Activated naive CD4-positive, alpha-beta T cell treated with Interleukin-2 at 50 U/mL for 16 hours (primary cell): ENCODE results near the gene TK2.
A peak's percentile ranks its signal among the peaks of the same experiment; 100 is the strongest.
"Not testable (repeated sequence)": the region's sequence is repeated elsewhere in the genome, so short reads cannot be mapped to it uniquely, and the experiment has no call there.

Experiments used
- DNase-seq: peaks from one replicate; pipeline ENCODE4 v3.0.0-alpha.2; 2020

Gene TK2

DNA sequence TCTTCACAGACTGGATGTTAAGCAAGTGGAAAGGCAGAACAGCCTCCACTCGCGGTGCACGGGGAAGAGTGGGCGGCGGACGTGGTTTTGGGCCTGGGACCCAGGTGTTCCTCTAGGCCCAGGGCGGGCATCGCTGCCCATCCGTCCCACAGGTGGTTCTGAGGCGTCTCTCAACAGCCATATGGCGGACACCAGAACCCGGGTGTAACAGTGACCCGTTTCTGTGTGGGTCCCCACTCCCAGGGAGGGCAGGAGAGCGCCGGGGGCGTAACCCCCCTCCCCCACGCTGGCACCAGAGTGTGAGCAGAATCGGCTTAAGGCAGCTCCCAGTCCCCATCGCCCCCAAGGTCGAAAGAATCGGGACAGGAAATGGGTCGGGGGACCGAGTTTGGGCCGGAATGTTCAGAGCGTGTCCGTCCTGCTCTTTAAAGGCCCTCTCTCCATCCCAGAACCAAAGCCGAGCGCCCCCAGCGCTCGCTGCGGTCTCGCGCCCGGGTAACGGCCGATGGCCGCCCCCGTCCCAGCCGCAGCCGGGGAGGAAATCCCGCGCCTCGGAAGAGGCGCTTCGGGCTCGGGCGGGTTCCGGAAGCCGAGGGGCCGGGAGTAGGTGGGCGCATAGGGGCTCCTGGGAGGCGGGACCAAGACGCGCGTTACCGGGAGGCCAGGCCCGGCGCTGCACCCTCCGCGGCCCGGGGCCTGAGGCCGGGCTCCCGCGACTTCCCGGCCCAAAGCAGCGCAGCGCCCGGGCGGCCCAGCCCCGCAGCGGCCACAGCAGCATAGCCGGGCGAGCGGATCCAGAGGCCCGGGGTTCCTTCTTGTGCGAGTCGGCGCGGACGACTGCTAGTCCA lies at the start of gene TK2:
TK2 (minus strand) TSS at position 839 of the 848 bp plus-strand sequence; CDS start at position 778, 61 bp downstream.
- peak; percentile 70 for DNase-seq

DNA sequence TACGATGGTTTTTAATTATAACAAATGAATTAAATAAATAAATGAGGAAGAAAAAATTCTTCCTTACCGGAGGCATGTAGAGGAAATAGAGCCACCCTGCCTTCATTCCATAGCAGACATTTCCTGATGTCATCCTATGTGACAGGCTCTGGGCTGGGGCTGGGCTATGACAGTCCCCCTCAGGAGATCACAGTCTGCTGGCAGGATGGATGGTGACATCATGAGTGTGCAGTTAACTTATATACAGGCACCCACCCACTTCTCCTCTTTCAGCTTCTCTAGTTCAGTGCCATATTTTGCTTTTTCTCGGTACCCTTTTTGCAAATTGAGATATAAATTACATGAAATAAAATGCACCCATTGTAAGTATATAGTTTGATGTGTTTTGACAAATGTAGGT lies 48.2 kb upstream of the TK2 start:
- no peak for DNase-seq

DNA sequence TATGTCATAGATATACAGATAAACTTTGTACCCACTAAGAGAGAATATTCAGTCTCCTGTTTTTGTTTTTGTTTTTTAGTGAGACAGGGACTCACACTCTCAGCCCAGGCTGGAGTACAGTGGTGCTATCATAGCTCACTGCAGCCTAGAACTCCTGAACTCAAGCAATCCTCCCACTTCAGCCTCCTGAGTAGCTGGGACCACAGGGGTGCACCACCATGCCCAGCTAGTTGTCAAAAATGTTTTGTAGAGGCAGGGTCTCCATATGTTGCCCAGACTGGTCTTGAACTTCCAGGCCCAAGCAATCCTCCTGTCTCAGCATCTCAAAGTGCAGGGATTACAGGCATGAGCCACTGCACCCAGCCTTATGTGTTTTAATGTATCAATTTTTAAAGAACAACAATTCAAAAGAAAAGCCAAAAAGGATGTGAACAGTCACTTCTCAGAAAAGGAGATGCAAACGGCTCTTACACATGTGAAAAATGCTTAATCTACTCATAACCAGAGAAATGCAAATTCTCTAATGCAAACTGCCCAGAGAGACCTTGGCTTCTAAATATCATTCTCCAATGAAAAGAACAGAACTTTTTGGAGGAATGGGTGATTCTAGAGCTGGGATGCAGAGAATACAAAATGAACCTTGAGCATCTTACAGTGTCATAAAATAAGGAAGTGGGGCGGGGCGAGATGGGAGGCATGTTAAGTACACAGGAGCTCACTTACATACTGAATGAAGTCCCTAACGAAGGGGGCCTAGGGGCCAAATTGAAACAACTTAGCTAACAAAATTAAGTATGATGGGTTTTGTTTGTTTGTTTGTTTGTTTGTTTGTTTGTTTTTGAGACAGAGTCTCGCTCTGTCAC lies 47.3 kb upstream of the TK2 start:
- DNase-seq = no peak

DNA sequence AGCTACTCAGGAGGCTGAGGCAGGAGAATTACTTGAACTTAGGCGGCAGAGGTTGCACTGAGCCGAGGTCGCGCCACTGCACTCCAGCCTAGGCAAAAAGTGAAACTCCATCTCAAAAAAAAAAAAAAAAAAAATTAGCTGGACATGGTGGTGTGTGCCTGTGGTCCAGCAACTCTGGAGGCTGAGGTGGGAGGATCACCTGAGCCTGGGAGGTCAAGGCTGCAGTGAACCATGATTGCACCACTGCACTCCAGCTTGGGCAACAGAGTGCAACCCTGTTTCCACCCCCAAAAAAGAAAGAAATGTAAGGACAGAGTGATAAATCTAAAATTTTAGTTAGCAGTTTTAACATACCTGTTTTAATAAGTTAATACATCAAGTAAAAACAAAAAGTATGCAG lies 46.6 kb upstream of the TK2 start:
- DNase-seq = not testable (repeated sequence)

DNA sequence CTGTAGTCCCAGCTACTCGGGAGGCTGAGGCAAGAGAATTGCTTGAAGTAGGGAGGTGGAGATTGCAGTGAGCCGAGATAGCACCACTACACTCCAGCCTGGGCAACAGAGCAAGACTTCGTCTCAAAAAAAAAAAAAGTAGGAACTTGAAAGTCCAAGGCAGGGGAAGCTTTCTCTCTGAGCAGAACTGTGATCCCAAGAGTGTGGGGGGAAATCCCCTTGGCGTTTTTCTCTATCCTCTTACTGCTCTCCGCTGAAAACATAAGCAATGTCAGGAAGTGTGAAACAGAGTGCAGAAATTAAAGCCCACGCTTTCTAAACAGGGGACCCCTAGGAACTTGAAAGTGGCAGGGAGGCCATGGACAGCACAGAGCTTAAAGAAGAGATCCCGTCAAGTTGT lies 44.8 kb upstream of the TK2 start:
- DNase-seq = no peak

DNA sequence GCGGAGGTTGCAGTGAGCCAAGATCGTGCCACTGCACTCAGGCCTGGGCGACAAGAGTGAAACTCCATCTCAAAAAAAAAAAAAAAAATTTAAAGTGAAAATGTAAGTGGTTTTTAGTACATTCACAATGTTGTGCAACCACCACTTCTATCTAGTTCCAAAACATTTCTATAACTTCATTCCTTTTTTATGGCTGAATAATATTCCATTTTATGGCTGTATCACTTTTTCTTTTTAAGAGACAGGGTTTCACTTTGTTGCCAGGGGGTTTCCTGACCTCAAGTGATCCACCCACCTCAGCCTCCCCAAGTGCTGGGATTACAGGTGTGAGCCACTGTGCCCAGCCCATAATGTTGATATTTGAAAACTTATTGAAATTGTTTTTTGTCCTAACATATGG lies 42.9 kb upstream of the TK2 start:
- DNase-seq = no peak

DNA sequence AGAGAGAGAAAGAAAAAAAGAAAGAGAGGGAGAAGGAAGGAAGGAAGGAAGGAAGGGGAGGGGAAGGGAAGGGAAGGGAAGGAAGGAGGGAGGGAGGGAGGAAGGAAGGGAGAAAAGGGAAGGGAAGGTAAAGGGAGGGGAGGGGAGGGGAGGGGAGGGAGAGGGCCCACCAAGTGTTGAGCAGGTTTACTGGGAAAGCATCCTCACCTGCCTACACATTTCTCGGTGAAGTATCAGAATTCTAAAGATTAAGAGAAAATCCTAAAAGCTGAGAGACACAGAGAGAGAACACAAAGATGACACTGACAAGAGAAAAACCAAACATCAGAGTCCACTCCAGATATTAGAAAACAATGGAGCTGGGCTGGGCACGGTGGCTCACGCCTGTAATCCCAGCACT lies 42.3 kb upstream of the TK2 start:
- DNase-seq = no peak

DNA sequence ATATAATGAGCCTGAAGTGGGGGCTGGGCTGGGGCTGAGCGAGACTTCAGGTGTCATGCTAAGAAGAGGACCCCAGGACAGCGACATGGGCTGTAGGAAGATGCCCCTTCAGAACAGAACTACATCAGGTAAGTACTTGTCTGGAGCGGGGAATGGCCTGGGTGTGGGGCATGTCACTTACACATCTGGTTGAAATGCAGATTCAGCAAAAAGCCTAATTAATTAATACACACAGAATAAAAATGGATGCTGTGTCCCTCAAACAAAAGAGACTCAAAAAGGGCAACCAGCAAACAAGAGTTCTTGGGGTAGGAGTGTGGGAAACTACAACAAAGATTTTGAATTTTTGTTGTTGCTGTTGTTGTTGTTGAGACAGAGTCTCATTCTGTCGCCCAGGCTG lies 41.1 kb upstream of the TK2 start:
- DNase-seq = no peak

DNA sequence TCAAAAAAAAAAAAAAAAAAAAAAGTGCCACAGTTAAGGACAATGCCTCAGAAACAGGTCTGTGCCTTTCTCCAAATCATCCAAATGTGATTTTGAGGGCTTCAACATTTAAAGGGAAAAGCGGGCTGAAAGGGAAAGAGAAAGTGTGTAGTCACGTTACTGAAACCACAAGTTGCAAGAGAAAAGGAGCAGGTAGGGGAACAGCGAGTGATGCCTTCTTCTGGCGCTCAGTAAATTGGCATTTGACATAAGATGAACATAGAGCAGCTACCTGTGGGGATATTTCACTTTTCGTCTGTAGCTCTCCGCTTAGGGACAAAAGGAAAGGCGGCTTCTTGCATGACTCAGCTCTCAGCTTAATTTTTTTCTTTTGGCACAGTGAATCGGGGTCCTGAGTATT lies 40.4 kb upstream of the TK2 start:
- no peak for DNase-seq

DNA sequence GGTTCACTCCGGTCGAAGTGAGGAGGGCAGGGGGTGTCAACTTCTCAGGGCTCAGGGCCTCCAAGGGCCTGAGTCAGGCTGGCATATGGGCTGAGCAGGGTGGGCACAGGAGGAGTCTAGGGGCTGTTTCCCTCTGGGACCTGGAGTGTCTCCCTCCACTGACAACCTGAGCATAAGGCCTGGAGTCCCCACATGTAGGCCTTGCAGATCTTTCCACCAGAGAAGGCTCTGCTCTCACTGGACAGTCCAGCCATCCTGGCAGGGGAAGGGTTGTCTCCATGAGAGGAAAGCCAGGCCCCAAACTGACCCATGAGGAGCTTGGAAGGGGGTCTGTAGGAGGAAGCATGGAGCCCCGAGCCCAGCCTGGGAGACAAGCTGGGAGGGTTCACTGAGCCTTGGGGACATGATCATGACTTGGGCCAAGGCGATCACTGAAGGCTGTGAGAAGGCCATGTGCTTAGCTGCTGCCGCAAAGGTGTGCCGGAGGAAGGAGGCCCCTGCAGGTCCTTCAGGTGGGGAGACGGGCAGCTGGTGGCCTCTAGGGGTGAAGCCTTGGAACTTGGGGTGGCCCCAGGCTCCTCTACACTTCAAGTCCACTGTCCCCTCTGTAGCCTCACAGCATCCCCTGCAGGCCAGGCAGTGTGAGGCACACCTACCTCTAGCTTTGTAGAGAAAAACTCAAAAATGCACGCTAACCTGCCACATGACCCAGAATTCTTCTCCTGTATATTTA lies 39.2 kb upstream of the TK2 start:
- peak; percentile 62 for DNase-seq

DNA sequence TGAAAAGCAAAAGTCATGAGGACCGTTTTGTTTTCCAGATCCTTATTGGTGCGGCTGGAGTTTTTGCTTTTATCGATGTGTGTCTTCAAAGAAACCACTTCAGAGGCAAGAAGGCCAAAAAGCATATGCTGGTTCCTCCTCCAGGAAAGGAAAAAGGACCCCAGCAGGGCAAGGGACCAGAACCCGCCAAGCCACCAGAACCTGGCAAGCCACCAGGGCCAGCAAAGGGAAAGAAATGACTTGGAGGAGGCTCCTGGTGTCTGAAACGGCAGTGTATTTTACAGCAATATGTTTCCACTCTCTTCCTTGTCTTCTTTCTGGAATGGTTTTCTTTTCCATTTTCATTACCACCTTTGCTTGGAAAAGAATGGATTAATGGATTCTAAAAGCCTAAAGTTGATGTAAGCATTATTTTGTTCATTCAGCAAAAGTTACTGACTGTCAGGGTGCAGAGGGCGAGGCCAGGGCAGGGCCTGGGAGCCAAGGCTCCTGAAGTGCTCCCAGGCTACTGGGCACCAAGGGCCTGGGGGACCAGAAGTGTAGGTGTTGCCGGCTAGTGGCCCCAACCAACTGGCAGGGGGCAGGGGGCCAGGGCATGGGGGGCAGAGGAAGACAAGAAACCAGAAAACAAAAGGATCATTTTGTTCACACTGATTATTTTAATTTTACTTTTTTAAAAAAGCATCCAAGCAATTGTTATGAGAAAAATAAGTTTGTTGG lies 38.1 kb upstream of the TK2 start:
- no peak for DNase-seq

DNA sequence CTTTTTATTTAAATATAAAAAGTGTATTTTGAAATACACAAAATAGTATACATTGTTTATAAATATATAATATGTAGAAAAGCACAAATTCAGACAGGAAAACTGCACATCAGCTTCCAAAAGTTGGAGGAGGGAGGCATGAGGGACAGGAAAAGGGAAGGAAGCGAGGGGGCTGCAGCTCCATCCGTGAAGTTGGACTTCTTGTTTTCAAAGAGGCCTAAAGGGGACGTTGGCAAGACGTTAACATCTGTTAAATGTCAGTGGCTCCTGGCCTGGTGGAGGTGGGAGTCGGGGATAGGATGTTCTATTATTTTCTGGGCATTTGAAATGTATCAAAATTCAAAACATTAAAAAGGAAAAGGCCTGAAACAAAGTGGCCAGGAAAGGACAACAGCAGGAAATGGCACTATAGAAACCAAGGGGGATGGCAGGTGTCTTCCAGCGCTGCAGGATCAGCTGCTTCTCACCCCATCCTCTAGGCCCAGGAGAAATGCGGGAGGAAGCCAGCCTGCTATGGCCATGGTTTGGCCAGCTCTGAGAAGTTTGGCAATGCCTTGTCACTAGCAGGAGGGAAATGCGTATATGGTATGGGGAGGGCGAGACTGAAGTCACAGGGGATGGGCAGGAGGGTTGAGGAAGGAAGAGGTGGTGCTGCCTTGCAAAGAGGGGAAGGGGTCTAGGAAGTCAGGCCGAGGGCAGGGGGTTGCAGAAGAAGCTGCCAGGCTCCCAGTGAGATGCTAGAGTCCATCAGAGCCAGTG lies 35.7 kb upstream of the TK2 start:
- DNase-seq = no peak

DNA sequence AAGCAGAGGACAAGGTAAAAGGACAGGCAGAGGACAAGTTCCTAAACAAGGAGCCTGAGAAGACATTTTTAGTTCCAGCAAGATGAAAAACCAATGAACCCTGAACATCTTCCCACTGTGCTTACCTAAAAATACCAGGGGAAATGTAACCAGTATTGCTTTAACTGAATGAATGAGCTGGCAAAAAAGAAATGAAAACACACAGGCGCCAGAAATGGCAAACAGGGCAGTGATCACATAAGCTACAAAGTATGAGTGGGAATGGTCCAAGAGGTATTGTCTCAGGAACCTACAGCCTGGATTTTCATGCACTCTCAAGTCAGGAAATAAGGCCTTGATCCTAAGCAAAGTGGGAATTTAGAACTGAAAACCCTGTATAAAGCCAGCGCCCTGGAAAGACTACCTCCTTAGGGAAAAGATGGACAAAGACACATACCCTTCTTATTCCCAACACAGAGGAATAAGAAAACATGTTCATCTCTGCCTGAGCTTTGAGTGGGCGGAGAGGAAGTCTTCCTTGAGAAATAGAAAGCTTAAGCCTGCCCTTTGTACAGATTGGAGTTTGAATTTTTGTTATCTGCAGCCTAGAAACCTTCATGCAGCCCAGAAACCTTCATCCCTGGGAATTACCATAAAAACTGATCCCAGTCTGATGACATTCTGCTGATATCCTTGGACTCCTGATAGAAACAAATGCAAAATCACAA lies 31.5 kb upstream of the TK2 start:
- no peak for DNase-seq

DNA sequence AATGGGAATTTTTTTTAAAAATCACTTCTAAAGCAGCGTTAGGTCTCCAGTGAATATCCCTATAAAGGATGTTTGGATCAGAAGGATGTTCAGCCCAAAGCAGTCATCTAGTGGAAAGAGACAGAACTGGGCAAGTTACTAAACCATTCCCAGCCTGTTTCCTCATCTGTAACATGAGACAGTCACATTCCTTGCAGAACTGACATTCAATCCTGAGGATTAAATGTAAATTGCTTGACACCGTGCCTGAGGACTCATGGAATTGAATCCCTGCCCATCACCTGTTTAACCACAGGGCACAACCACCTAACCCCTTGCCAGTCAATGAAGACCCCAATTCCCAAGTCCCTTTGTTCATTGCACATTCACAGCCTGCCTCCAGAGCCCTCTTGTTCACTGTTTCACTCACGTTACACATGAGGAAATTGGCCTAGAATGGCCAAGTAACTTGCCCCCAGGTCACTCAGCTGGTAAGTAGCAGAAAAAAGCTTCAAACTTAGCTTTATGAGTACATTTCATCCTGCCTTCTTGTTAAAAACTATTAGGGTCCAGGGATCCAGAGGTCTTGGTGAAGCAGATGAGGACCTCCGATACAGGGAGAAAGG lies 30.8 kb upstream of the TK2 start:
- no peak for DNase-seq

DNA sequence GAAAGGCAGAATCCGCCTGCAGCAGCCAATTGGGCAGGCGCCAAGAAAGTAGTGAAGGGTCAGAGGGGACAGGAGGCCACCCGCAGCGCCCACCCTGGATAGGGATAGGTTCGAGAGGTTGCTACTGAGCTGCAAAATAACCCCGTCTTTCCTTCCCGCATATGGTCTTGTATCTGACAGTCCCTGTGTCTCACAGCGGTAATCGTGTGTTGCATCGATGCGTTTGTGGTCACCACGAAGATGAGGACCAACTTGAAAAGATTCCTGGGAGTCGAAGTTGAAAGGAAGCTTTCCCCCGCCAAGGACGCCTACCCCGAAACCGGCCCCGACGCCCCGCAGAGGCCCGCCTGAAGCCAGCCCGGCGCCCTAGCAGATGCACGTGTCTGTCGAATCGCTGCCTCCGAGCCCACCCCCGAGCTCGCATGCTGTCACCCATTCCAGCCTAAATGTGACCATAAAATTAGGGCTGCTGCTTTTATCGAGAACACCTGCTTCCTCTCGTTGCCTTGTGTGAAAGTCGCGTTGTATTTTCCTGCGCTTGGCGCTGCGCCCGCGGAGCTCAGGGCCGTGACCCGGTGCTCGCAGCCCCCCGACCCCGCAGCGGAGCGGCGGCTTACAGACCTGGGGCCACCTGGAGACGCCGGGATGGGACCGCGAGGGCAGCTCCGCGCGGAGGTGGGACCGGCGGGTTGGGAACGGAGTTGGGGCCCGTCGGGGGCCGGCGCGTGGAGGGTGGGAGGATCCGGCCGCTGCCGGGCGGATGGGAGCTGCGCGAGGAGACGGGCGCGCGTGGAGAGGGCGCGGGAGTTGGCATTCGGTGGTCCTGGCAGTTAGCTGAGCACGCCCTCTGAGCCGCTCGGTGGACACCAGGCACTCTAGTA lies 29.0 kb upstream of the TK2 start, which contains the start of gene CMTM2:
CMTM2 (plus strand) TSS at position 813 of the 881 bp plus-strand sequence. CDS start 145 bp downstream, outside the sequence.
- peak; percentile 26 for DNase-seq

DNA sequence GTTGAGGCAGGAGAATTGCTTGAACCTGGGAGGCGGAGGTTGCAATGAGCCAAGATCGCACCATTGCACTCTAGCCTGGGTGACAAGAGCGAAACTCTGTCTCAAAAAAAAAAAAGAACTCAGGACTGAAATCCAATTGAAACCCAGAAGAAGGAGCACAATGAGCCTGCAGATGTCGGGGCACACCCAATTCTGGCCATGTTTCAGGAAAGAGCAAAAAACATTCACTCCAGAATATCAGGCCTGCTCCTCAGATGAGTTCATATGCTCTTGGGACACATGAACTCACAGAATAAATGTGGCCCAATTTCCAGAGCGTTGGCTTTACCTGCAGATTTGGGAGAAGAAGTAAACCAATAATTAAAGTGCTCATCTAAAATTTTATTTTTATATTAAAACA lies 26.4 kb upstream of the TK2 start:
- DNase-seq = no peak

DNA sequence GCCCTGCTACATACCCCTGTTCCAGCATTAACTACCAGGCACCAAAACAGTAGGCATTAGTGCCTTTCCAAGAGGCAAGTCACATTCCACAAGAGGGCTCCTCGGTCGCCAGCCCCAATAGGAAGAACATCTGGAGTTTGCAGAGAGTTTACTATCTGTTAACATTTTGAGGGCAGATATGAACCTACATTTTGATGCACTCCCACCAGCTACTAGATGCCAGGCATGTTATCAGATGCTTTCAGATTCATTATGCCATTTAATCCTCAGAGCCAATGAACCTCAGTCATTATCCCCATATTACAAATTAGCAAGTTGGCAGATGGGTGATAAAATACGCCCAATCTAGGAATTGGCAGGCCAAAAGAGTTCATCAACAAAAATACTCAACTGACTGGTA lies 25.1 kb upstream of the TK2 start:
- DNase-seq = no peak

DNA sequence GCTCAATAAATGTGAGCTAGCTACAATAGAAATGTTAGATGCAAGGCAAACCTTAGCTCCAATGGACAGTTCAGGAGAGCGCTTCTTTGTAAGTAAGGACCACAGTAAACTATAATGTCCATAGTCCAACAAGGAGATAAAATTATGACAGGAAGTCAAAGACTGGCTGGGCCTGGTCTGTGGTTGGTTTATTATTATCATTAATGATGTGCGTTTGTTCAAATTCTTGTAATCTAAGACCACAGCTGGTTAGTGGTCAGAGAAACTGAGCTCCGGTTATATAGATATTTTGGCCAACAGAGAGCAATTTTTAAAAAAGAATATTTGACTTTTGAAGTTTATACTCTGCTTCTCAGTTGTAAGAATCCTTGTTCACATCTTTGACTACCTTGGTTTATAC lies 24.6 kb upstream of the TK2 start:
- DNase-seq = no peak

DNA sequence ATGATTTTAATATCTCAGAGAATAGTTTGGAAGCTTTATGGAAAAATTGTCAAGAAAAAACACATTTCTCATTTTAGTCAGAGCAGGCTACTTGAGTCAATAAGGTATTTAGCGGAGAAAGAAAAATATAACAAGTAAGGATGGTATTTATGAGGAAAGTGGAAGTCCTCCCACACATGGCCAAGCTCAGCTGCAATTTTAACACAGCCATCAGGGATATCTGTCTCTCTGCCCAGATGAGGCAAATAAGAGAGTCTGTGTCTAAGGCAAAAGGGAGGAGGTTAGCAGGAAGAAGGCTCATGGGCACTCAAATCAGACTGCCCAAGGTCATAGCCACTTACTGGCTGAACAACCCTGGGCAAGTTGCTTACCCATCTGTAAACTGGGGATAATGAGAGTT lies 24.2 kb upstream of the TK2 start:
- DNase-seq = no peak

DNA sequence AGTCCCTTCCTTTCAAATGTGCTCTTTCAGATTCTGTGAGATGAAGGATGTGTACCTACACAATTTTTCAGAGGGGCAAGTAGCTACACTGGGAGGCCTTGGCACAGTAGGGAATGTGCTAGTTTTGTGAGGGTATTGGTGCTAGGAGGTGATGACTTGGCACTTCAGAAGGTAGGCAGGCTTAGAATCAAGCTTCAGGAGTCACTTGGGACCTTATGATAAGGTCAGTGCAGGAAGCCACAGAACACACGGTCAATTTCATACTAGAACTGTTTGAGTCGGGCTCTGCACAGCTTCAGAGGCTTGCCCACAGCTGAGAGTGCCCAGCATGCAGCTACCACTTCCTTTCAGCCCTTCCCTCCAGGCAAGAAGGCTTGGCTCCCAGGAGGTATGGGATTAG lies 22.4 kb upstream of the TK2 start:
- DNase-seq = no peak
